ENCODE results near the gene EFHC1.

- TF ChIP-seq CTCF (IDR thresholded peaks at IDR 0.05) (no peak), POLR2A (IDR thresholded peaks at IDR 0.05) (no peak)
Observed at GRCh38 chr6:52543729-52544601, 123.8 kb downstream of the EFHC1 start.

Measured in thyroid gland (tissue), 4 donors.